Type B pancreatic cell (in vitro differentiated cells): ENCODE results near the gene WDR53. TPM values are rescaled to one million over a fixed set of nuclear protein-coding genes. Genes with fewer than 3 reads are reported as not detected.

ENCODE experiments used
- DNase-seq: peaks from one replicate; pipeline ENCODE4 v3.0.0; 2021; ENCODE audit warnings: mixed read lengths; ENCODE audit not compliant: unreplicated experiment; ENCODE audit errors: extremely low spot score
- H3K27ac Mint-ChIP-seq: 2 replicates; pipeline ENCODE4 v1.8.0; 2021; ENCODE audit warnings: mild to moderate bottlenecking, mixed read lengths
- H3K27me3 Mint-ChIP-seq: 2 replicates; pipeline ENCODE4 v1.8.0; 2021; ENCODE audit warnings: mixed read lengths
- H3K36me3 Mint-ChIP-seq: 2 replicates; pipeline ENCODE4 v1.8.0; 2021; ENCODE audit warnings: mixed read lengths
- H3K4me1 Mint-ChIP-seq: one replicate; pipeline ENCODE4 v1.8.0; 2021; ENCODE audit warnings: mixed read lengths; ENCODE audit not compliant: unreplicated experiment
- H3K4me3 Mint-ChIP-seq: 2 replicates; pipeline ENCODE4 v1.8.0; 2021; ENCODE audit warnings: mild to moderate bottlenecking, mixed read lengths
- H3K9me3 Mint-ChIP-seq: 2 replicates; pipeline ENCODE4 v1.8.0; 2021; ENCODE audit warnings: mixed read lengths
- total RNA-seq: library from RNA; stranded (reverse); gene quantifications from 2 replicates; pipeline ENCODE4 v1.2.1, GENCODE V29; 2021; ENCODE audit warnings: low replicate concordance
- TF ChIP-seq, protein P1 (sequence below): fragments of 200-600 bp; sonication (generic); conservative IDR thresholded peaks from 2 replicates; pipeline ENCODE4 v1.5.0; 2021; ENCODE audit warnings: antibody characterized with exemption, mild to moderate bottlenecking

Gene WDR53
- total RNA-seq, 1 donor from 2014 or later = 17.1 TPM

DNA sequence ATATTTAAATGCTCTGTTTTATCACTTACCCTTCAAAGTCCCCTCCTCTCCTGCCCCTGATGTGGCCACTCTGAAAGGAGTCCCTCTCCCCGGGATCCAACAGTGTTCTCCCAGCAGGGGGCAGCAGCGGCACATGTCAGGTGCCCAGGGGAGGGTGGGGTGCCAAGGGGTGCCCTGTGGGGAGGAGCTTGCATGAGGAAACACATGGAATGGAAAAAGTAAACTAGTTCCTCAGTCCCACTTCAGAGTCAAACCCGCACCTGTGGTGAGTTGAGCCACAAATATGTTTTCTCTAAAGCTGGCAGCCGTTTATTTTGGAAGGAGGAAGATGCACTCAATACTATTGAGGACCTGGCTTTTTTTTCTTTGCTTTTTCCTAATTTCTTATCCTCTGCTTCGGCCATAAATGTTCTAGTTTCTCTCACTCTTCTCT, 41.0 kb upstream of the WDR53 start:
- TF ChIP-seq, protein P1, sequence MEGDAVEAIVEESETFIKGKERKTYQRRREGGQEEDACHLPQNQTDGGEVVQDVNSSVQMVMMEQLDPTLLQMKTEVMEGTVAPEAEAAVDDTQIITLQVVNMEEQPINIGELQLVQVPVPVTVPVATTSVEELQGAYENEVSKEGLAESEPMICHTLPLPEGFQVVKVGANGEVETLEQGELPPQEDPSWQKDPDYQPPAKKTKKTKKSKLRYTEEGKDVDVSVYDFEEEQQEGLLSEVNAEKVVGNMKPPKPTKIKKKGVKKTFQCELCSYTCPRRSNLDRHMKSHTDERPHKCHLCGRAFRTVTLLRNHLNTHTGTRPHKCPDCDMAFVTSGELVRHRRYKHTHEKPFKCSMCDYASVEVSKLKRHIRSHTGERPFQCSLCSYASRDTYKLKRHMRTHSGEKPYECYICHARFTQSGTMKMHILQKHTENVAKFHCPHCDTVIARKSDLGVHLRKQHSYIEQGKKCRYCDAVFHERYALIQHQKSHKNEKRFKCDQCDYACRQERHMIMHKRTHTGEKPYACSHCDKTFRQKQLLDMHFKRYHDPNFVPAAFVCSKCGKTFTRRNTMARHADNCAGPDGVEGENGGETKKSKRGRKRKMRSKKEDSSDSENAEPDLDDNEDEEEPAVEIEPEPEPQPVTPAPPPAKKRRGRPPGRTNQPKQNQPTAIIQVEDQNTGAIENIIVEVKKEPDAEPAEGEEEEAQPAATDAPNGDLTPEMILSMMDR = peak; percentile 91
- H3K4me3 Mint-ChIP-seq = no peak overlapping the region
- H3K36me3 Mint-ChIP-seq = no peaks in the 10 kb centered on the region
- H3K9me3 Mint-ChIP-seq = no peaks in the 10 kb centered on the region
- peak; percentile 87 for DNase-seq
- H3K4me1 Mint-ChIP-seq = peaks cover 6% of the 10 kb centered on the region
- H3K27ac Mint-ChIP-seq = no peak overlapping the region
- H3K27me3 Mint-ChIP-seq = peaks cover 13% of the 10 kb centered on the region

DNA sequence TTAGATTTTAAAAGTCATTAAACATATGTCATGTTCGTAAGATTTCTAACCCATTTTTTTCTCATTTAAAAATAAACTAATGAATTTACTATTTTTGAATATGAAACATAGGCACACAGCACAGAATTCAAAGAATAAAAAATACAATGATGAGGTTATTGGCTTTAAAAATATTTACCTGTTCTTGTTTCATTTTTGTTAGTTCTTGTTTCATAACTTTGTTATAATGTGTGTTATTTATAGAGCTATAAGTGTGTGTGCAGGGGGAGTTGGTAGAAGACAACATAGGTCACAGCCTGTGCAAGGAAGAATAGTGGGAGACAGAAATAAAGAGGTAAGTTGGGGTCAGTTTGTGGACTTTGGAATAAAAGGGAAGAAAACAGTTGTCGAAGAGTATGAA, 40.3 kb upstream of the WDR53 start:
- no peaks in the 10 kb centered on the region for H3K9me3 Mint-ChIP-seq
- TF ChIP-seq, protein P1 = no peak
- peaks cover 13% of the 10 kb centered on the region for H3K27me3 Mint-ChIP-seq
- H3K27ac Mint-ChIP-seq = no peak overlapping the region
- peaks cover 6% of the 10 kb centered on the region for H3K4me1 Mint-ChIP-seq
- DNase-seq = no peak
- H3K36me3 Mint-ChIP-seq = no peaks in the 10 kb centered on the region
- H3K4me3 Mint-ChIP-seq = no peak overlapping the region

- H3K27me3 Mint-ChIP-seq = peaks cover 13% of the 10 kb centered on the region
- TF ChIP-seq, protein P1 = no peak
- no peaks in the 10 kb centered on the region for H3K9me3 Mint-ChIP-seq
- no peak for DNase-seq
- H3K4me1 Mint-ChIP-seq = peaks cover 3% of the 10 kb centered on the region
- no peak overlapping the region for H3K27ac Mint-ChIP-seq
- no peaks in the 10 kb centered on the region for H3K36me3 Mint-ChIP-seq
- H3K4me3 Mint-ChIP-seq = no peak overlapping the region
Observed at GRCh38 chr3:196604548-196604947, 36.2 kb upstream of the WDR53 start.

GRCh38 chr3:196603683-196604082, 35.3 kb upstream of the WDR53 start:
- no peak overlapping the region for H3K27ac Mint-ChIP-seq
- H3K36me3 Mint-ChIP-seq = no peaks in the 10 kb centered on the region
- TF ChIP-seq, protein P1 = no peak
- H3K4me1 Mint-ChIP-seq = no peaks in the 10 kb centered on the region
- no peak overlapping the region for H3K4me3 Mint-ChIP-seq
- H3K27me3 Mint-ChIP-seq = peaks cover 13% of the 10 kb centered on the region
- no peak for DNase-seq
- no peaks in the 10 kb centered on the region for H3K9me3 Mint-ChIP-seq

GRCh38 chr3:196602673-196603072, 34.3 kb upstream of the WDR53 start:
- DNase-seq = no peak
- Mint-ChIP-seq H3K36me3 (no peaks in the 10 kb centered on the region), H3K27me3 (peaks cover 13% of the 10 kb centered on the region), H3K4me3 (no peak overlapping the region), H3K27ac (no peak overlapping the region), H3K4me1 (no peaks in the 10 kb centered on the region), H3K9me3 (no peaks in the 10 kb centered on the region)
- TF ChIP-seq, protein P1 = no peak

GRCh38 chr3:196600359-196600758, 32.0 kb upstream of the WDR53 start:
- no peak for DNase-seq
- peaks cover 13% of the 10 kb centered on the region for H3K27me3 Mint-ChIP-seq
- TF ChIP-seq, protein P1 = no peak

More at GRCh38 chr3:196600359-196600758, 32.0 kb upstream of the WDR53 start:
- Mint-ChIP-seq H3K27ac (no peak overlapping the region), H3K4me3 (no peak overlapping the region), H3K9me3 (no peaks in the 10 kb centered on the region), H3K4me1 (peaks cover 5% of the 10 kb centered on the region), H3K36me3 (no peaks in the 10 kb centered on the region)
